Activated CD4-positive, alpha-beta T cell treated with anti-CD3 and anti-CD28 coated beads, Interleukin-2, amount 50 U/mL, for 48 hours (primary cell): ENCODE data around the gene CEMP1.
"Not testable (repeated sequence)": the region's sequence is repeated elsewhere in the genome, so short reads cannot be mapped to it uniquely, and the experiment has no call there.

Source experiments
- DNase-seq, 2 experiments: peaks; one replicate each; pipeline ENCODE4 v3.0.0-alpha.2; 2020

CEMP1 gene

GRCh38 chr16:2531371-2531695, at the start of gene CEMP1:
TSS of gene CEMP1 (minus strand) at chr16:2531408. CDS start at chr16:2531073, 335 bp downstream.
- DNase-seq, result no peak

- DNase-seq, result not testable (repeated sequence)
Observed at GRCh38 chr16:2580818-2581217, 49.6 kb upstream of the CEMP1 start.

GRCh38 chr16:2580143-2580542, 48.9 kb upstream of the CEMP1 start:
- DNase-seq, result not testable (repeated sequence)

GRCh38 chr16:2578905-2579304, 47.7 kb upstream of the CEMP1 start:
- not testable (repeated sequence) for DNase-seq

GRCh38 chr16:2577044-2577443, 45.8 kb upstream of the CEMP1 start:
- not testable (repeated sequence) for DNase-seq

GRCh38 chr16:2575839-2576238, 44.6 kb upstream of the CEMP1 start:
- not testable (repeated sequence) for DNase-seq

GRCh38 chr16:2572704-2573103, 41.5 kb upstream of the CEMP1 start:
- not testable (repeated sequence) for DNase-seq

GRCh38 chr16:2568573-2568972, 37.4 kb upstream of the CEMP1 start:
- DNase-seq, result not testable (repeated sequence)

GRCh38 chr16:2567506-2567905, 36.3 kb upstream of the CEMP1 start:
- not testable (repeated sequence) for DNase-seq

- DNase-seq, result peak; percentile 70 to 75
Observed at GRCh38 chr16:2560798-2561133, 29.6 kb upstream of the CEMP1 start.

- DNase-seq, result not testable (repeated sequence)
Observed at GRCh38 chr16:2560131-2560797, 29.1 kb upstream of the CEMP1 start.

- DNase-seq, result not testable (repeated sequence)
Observed at GRCh38 chr16:2557150-2557549, 25.9 kb upstream of the CEMP1 start.

- DNase-seq, result not testable (repeated sequence)
Observed at GRCh38 chr16:2554709-2555425, 23.7 kb upstream of the CEMP1 start.

GRCh38 chr16:2551420-2551889, 20.2 kb upstream of the CEMP1 start:
- not testable (repeated sequence) for DNase-seq

- DNase-seq, result not testable (repeated sequence)
Observed at GRCh38 chr16:2550283-2550878, 19.2 kb upstream of the CEMP1 start.

- DNase-seq, result not testable (repeated sequence)
Observed at GRCh38 chr16:2543771-2544170, 12.6 kb upstream of the CEMP1 start.

GRCh38 chr16:2541409-2541808, 10.2 kb upstream of the CEMP1 start:
- not testable (repeated sequence) for DNase-seq

GRCh38 chr16:2540912-2541311, 9.7 kb upstream of the CEMP1 start:
- DNase-seq, result not testable (repeated sequence)

GRCh38 chr16:2539845-2540458, 8.7 kb upstream of the CEMP1 start:
- peak; percentile 52 to 60 for DNase-seq

GRCh38 chr16:2539192-2539844, 8.1 kb upstream of the CEMP1 start:
- not testable (repeated sequence) for DNase-seq

- DNase-seq, result peak; percentile 92
Observed at GRCh38 chr16:2537451-2538379, 6.5 kb upstream of the CEMP1 start, which contains the start of gene PDPK1. TSS of gene PDPK1 (plus strand) at chr16:2538021. CDS start at chr16:2538113, 92 bp downstream.

- no peak for DNase-seq
Observed at GRCh38 chr16:2535625-2536013, 4.4 kb upstream of the CEMP1 start.
